Activated CD4-positive, alpha-beta T cell treated with anti-CD3 and anti-CD28 coated beads, Interleukin-2, Interleukin-6, amounts not matched to agents 100 ng/mL and 50 ng/mL, durations not matched to agents 16 hours and 8 hours (primary cell): ENCODE data around the gene AGTRAP.

Experiments
- DNase-seq: peaks from one replicate; pipeline ENCODE4 v3.0.0-alpha.2; 2020

AGTRAP gene

DNA sequence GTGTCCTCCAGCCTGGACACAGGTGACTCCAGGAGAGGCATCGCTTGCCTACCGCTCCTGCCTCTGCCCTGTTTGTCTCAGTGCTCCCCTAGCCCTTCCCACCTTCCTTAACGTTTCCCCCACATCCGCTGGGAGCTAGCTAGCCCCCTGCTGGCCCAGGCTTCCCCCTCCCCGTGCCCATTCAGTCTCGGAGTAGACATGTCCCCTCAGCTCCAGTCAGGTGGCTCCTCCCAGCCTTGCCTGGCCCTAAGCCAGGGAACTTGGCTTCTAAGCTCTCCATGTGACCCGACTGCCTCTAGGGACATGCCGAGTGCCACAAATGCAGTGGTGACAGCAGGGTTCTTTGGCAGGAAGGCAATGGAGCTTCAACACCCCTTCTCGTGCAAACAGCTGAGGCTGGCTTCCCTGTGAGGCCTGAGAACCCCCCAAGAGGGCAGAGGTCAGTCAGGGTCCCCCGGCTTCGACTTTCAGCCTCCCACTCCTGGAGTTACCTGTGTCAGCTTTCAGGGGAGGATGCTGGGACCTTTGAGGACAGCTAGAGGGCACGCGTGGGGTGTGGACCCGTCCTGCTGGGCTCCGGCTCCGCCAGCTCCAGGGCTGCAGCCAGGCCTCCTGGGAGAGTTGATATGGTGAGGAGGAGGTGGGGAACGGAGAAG lies 28.2 kb upstream of the AGTRAP start:
- no peak for DNase-seq

DNA sequence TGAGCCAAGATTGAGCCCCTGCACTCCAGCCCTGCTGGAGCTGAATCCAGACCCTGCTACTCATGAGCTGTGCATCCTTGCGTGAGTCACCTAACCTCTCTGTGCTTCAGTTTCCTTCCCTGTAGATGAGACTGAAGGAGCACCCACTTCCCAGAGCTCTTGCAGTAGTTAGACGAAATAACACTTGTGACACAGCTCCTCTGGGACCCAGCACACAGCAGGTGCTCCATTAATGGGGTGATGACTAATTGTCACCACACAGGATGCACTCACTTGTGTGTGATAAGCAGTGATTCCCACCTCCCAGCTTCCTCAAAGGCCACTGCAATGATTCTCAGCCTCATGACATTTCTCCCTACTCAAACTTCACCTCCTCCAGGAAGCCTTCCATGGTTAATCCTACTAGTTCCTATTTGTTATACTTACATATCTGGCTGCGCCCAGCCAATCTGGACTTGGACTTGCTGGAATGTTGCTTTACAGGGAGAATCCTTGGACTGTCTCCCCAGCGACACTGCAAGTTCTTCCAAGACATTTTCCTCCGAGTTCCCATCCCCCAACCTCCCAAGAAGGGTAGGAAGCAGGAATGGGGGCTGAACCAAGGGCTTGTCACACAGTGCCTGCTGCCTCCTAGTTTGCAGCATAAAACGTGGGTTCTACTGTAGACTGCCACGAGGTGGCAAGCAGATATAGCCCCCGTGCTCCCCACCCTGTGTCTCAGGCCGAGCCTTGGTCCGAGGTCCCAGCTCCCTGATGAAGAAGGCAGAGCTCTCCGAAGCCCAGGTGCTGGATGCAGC lies 27.2 kb upstream of the AGTRAP start:
- DNase-seq: no peak

GRCh38 chr1:11711490-11711889 lies 24.4 kb upstream of the AGTRAP start:
- DNase-seq: no peak

DNA sequence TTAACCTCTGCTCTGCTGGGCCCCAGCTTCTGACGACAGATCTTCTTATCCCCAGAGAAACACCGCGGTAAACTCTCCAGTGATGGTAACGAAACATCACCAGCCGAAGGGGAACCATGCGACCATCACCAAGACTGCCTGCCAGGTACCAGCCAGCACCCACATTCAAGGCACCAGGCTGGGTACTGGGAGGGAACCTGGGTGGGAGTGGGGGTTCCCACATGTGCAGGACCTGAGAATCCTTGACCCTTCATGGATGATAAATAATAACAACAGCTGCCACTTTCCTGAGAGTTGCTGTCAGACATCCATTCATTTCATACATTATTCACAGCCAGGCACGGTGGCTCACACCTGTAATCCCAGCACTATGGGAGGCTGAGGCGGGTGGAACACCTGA lies 23.7 kb upstream of the AGTRAP start:
- DNase-seq: no peak

DNA sequence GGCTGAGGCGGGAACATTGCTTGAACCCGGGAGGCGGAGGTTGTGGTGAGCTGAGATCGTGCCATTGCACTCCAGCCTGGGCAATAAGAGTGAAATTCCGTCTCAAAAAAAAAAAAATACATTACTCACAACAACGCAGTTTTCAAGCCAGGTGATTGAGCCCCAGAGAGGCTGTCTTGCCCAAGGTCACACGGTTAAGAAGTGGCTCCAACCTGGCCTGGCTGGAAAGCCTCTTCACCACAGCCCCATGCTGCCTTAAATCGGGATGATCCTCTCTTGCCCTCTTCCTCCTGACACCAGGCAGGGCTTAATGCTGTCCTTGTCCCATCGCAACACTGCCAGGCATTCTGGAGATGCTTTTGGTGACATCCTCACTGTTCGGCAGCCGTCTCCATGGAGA lies 22.8 kb upstream of the AGTRAP start:
- no peak for DNase-seq

DNA sequence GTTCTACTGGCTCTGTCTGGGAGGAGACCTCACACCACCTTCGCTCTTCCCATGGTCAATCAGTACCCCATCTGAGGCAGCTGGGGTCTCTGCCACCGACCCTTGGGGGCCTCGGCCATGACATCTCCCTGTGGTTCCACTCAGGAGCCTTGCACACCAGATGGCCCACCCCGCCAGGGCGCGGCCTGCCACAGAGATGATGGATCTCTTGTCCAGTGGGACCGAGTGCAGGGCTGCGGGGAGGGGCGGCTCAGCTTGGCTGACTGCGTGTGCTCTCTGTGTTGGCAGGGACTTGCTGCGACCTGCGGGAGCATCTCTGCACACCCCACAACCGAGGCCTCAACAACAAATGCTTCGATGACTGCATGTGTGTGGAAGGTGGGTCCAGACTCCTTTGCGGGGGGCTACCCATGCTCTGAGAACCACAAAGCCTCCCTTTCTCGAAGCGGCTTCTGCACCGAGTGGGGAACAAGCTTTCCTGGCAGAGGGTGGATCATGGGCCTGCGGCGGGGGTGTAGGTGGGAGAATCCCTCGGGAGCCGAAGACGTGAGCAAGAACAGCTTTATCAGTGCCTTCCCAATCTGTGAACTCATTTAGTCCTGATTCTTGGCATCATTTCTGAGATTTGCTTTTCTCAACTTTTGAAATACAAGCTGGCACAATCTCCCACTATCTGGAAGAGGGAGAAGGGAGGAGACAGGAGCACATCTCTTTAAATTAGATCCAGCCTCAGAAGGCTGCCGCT lies 20.9 kb upstream of the AGTRAP start:
- no peak for DNase-seq

DNA sequence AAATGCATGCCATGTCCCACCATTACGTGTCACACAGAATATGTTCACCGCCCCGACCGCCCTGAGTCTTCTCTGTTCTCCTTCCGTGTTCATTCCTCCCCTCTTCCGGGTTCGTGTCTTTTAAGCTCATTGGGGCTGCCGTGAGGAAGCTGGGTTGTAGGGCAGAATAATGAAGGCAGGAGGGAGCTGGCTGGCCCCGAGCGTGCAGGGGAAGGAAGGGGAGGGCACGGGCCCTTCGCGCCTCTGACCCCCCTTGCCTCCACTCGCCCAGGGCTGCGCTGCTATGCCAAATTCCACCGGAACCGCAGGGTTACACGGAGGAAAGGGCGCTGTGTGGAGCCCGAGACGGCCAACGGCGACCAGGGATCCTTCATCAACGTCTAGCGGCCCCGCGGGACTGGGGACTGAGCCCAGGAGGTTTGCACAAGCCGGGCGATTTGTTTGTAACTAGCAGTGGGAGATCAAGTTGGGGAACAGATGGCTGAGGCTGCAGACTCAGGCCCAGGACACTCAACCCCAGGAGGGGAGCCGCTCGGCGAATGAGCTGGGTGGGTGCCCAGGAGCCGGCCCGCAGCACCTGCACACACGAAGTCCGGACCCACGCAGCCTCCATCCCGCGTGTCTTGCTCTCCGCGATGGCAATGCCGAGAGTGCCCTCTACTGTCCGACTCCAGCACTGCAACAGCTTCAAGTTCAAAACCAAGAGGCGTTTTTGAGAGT lies 16.5 kb upstream of the AGTRAP start:
- DNase-seq: peak; percentile 85

DNA sequence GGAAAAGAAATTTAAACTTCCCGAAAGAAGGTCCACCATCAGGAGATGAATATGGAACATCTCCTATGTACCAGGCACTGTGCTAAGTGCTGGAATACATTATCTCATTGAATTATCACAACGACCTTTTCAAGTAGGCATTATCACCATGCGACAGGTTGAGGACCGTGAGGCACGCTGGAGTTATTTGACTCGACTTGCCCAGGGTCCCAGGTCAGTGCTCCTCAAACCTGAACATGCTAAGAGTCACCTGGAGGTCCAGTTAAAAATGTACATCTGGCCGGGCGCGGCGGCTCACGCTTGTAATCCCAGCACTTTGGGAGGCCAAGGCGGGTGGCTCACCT lies 15.9 kb upstream of the AGTRAP start:
- no peak for DNase-seq

- no peak for DNase-seq
These were observed 15.4 kb upstream of the AGTRAP start for GRCh38 chr1:11720525-11720924.

GRCh38 chr1:11721311-11721710 lies 14.6 kb upstream of the AGTRAP start:
- no peak for DNase-seq

DNA sequence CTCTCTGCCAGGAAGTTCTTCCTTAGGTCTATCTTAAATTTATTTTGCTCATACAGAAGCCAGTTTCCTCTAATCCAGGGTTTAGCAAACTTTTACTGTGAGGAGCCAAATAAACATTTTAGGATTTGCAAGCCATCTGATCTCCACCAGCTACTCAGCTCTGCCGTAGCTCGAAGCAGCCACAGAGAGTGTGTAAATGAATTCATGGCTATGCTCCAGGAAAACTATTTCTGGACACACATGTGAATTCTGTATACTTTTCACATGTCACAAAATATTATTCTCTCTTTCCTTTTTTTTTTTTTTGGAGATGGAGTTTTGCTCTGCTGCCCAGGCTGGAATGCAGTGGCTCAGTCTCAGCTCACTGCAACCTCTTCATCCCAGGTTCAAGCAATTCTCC lies 13.4 kb upstream of the AGTRAP start:
- DNase-seq: no peak

GRCh38 chr1:11725616-11726015 lies 10.3 kb upstream of the AGTRAP start:
- no peak for DNase-seq

DNA sequence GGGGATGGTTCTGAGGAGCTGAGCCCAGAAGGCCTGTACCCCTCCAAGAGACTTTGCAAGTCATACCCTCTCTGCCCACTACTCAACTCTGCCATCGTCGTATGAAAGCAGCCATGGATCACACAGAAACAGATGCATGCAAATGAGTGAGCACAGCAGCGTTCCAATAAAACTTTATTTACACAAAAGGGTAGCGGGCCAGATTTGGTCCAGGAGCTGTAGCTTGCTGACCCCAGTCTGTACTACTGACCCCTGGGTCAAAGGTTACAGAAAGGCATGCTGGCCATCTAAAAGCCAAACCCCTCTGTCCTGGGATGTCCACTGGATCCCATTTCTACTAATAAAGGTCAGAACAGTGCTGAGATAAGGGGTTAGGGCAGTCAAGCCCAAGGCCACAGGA lies 8.8 kb upstream of the AGTRAP start:
- no peak for DNase-seq

DNA sequence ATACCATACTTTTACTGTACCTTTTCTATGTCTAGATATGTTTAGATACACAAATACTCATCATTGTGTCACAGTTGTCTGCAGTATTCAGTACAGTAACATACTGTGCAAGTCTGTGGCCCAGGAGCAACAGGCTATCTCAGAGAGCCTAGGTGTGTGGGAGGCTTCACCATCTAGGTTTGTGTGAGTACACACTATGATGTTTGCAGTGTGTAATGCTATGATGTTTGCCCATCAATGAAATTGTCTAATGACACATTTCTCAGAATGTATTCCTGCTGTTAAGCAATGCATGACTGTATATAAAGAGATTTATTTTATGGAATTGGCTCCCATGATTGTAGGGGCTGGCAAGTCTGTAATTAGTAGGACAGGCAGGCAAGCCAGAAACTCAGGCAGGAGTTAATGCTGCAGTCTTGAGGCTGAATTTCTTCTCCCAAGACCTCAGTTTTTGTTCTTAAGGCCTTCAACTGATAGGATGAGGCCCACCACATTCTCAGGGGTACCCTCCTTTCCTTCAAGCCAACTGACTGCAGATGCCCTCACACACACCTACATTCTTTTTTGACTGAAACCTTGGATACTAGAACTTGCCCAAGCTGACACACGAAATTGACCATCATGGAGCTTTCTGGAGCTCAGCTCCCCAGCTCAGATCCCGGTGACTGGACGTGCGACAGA lies 7.7 kb upstream of the AGTRAP start:
- no peak for DNase-seq

GRCh38 chr1:11729155-11729497 lies 6.8 kb upstream of the AGTRAP start:
- no peak for DNase-seq

DNA sequence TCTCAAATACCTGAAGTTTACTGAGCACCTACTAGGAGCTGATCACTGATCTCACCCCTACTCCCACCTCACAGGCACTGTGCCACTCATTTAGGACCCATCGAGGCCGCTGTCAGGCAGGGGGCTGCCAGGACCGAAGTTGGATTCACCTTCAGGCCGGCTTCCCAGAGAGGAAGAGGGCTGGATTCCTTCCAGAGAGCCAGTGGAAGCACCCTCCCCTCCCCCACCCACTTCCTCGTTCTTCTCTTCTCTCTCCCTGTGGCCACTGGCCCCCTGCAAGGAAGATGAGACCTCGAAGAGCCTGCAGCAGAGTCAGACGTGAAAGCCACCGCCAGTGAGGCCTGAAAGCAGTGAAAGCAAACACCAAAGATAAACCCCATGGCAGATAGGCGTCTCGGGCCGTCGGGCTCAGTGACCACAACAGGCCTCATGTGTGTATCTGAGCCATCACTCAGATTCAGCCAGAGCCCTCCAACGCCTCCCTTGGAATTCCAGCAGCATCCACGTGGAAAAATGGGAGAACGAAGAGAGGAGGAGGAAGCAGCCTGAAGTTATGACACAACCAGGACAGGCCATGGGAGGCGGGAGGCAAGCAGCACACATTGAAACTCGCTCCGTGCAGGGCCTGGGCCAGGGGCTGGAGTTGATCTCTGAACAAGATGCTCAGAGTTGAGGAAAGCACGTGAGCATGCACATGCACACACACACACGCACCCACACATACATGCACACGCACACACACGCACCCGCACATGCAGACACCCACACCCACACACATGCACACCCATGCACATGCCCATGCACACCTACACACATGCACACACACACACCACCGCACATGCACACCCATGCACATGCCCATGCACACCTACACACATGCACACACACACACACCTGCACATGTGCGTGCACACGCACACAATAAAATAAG lies 6.2 kb upstream of the AGTRAP start:
- no peak for DNase-seq

GRCh38 chr1:11730429-11730891 lies 5.5 kb upstream of the AGTRAP start:
- peak; percentile 79 for DNase-seq

DNA sequence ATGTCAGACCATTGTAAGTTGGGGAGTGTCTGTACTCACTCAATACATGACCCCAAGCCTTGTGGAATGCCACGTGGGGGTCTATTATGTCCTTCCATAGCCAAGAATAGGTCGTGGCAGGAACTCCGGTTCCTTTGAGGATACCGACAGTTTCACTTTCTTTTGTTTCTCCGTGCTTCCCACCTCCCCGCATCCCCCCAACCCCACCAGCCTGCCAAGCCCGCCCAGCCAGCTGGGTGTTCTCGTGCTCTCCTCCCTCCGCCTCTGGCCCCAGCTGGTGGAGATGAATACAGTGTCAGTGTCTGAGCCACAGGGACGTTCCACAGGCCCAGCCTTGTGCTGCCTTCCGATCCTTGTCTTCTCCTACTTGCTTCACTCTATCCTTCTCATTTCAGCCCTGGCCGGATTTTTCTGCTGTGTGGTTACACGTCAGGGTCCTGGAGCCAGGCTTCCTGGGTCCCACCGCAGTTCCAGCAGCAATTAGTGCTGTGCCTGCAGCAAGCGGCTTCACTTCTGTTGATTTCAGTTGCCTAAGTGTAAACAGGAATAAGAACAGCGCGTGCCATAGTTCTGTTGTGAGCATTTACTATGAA lies 4.1 kb upstream of the AGTRAP start:
- no peak for DNase-seq

DNA sequence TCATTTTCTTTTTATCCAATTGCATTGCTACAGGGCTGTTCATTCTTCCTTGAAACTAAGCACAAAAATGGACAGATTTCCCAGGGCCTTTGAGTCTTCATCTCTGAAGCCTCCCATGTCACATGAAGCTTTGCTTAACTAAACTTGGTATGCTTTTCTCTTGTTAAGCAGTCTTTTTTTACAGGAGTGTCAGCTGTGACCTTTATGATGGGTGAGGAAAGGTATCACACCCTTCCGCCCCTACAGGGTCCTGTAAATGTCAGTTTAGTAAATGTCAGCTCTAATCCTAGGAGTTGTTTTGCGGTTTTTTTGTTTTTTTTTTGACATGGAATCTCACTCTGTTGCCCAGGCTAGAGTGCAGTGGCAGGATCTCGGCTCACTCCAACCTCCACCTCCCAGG lies 2.6 kb upstream of the AGTRAP start:
- DNase-seq: no peak

- DNase-seq: no peak
These were observed 444 bp upstream of the AGTRAP start for GRCh38 chr1:11735531-11735853.
